OCI-LY3 (cell line): ENCODE results near the gene SLC2A6.

Experiments used
- CTCF ChIP-seq: fragments of 200-600, 300-600 bp; sonication (generic); IDR thresholded peaks from 2 replicates; pipeline ENCODE4 v1.5.1; 2014; ENCODE audit warnings: antibody characterized with exemption, low read length, low read depth
- EZH2phosphoT487 ChIP-seq: fragments of 200-600 bp; shearing (Covaris generic); IDR thresholded peaks from 2 replicates; pipeline ENCODE4 v1.6.1; 2018; ENCODE audit warnings: antibody characterized with exemption, mixed run types, low read depth

DNA sequence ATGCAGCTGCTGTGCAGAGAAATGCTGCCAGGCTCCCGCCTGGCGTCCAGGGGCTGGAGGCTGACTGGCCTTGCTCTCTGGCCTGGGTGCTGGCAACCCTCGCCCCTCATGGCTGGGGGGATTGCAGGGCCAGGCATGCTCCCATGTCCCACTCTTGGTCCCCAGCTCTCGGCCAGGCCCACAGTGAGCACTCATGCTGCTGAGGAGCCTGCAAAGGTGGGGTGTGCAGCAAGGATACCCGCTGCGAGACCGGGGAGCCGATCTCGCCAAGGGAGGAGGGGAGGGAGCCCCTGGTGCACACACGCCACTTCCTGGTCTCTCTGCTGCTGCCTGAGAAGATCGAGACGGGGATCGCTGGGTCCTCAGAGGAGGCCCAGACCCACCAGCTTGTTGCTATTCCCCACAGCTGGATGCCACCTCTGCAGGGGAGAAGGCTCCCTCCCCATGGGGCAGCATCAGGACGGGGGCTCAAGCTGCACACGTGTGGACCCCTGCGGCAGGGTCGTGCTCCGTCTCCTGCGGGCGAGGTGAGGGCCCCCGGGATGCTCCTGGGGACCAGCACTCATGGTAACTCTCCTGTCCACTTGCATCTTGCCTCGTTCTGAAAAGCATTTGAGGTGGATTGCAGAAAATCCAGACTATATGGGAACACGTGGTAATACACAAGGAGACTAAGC, 33.5 kb downstream of the SLC2A6 start:
- TF ChIP-seq CTCF (no peak), EZH2phosphoT487 (no peak)
